GM19238 (cell line): ENCODE results near the gene CYP4A22.
"Not testable (repeated sequence)": the region's sequence is repeated elsewhere in the genome, so short reads cannot be mapped to it uniquely, and the experiment has no call there.

Experiments
- DNase-seq: peaks from one replicate; pipeline ENCODE4 v3.0.0; 2011; ENCODE audit warnings: low spot score; ENCODE audit not compliant: insufficient read length

Gene CYP4A22

DNA sequence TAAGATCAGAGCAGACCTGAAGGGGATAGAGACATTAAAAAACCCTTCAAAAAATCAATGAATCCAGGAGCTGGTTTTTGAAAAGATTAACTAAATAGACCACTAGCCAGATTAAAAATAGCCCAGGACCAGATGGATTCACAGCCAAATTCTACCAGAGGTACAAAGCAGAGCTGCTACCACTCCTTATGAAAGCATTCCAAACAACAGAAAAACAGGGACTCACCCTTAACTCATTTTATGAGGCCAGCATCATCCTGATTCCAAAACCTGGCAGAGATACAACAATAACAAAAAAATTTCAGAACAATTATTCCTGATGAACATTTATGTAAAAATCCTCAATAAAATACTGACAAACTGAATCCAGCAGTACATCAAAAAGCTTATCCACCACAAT, 19.2 kb downstream of the CYP4A22 start:
- DNase-seq: not testable (repeated sequence)

DNA sequence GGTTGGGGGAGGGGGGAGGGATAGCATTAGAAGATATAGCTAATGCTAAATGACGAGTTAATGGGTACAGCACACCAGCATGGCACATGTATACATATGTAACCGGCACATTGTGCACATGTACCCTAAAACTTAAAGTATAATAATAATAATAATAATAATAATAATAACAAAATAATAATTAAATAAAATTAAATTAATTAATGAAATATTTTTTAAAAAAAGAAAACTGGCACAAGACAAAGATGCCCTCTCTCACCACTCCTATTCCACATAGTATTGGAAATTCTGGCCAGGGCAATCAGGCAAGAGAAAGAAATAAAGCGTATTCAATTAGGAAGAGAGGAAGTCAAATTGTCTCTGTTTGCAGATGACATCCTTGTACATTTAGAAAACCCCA, 20.7 kb downstream of the CYP4A22 start:
- not testable (repeated sequence) for DNase-seq

DNA sequence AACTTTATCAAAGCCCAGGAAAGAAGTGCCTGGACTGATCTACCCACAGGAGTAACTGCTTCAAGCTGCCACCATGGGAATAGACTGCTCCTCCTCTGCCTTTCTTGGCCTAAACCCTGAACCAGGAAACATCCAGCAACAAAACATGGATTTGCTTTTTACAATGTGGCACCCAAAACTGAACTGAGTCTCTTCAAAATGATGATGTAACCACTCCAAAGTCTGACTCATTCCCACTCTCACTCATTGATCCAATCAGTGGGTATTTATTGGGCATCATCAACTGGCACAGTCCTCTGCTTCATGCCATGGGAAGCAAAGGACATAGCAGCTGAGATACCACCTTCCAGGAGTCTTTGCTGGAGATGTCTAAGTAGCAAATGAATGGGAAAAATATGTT, 23.5 kb downstream of the CYP4A22 start:
- DNase-seq: no peak

DNA sequence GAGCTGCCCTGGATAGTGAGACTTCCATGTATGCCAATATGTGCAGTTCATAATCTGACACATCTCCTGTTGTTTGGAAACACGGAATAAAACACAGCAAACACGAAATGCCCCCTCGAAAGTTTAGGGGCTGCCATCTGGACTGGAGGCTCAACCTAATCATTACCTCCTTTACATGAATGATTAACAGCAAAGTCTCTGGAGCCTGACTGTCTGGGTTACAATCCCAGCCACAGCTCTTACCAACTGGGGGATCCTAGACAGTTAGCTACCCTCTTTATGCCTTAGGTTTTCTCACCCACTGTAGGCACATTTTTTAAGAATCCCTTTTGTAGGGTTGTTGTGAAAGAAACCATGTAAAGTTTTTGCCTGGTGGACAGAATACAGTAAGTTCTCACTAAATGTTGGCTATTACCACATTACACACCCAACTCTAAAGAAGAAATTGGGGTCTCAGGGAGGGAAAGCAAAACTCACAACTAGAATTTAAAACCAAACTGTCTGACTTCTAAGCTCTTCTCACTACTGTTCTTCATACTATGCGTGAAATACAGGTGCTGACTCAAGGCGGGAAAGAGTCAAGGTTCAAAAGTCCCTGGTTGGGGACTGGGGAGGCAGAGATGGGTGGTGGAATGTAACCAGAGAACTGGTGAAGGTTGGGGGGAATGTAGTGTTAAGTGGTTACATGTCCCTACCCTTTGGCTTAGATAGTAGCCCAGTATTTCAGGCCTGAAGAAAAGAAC, 24.2 kb downstream of the CYP4A22 start:
- no peak for DNase-seq

DNA sequence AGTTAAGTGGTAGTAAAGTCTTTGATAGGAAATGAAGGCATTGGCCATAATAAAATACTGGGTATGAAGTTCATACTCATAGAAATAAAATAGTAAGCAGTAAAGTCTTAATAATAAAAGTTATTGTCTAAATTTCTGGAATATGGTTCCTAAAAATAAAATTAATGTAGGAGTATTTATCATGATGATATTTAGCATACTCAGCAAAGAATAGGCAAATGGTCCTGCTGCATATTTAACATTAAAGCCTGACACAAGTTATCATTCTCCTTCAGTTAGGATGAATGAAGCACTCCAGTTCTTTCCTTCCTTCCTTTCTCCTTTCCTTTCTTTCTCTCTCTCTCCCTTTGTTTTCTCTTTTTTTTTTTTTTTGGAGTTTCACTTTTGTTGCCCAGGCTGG, 27.3 kb downstream of the CYP4A22 start:
- no peak for DNase-seq

DNA sequence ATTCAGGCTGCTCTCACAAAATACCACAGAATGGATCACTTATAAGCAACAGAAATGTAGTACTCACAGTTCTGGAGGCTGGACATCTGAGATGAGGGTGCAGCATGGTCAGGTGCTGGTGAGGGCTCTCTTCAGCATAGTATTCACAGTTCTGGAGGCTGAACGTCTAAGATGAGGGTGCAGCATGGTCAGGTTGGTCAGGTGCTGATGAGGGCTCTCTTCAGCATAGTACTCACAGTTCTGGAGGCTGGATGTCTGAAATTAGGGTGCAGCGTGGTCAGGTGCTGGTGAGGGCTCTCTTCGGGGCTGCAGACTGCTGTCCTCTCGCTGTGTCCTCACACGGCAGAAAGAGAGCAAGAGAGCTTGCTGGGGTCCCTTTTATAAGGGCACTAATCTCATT, 35.5 kb downstream of the CYP4A22 start:
- no peak for DNase-seq

DNA sequence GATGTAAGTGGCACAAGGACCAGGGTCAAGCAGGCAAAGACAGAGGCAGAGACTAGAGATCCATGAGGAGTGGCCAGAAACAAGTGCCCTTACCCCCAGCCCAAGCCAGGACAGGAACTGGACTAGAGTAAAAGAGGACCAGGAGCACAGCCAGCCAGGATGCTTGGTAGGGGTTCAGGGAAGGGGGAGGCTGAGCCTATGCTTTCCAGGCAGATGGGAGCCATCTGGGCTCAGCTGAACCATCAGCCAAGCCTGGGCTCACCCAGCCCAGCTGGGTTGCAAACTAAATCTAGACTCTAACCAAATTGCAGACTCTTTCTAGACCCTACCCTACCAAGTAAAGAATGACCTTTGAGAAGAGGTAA, 37.4 kb downstream of the CYP4A22 start:
- no peak for DNase-seq

DNA sequence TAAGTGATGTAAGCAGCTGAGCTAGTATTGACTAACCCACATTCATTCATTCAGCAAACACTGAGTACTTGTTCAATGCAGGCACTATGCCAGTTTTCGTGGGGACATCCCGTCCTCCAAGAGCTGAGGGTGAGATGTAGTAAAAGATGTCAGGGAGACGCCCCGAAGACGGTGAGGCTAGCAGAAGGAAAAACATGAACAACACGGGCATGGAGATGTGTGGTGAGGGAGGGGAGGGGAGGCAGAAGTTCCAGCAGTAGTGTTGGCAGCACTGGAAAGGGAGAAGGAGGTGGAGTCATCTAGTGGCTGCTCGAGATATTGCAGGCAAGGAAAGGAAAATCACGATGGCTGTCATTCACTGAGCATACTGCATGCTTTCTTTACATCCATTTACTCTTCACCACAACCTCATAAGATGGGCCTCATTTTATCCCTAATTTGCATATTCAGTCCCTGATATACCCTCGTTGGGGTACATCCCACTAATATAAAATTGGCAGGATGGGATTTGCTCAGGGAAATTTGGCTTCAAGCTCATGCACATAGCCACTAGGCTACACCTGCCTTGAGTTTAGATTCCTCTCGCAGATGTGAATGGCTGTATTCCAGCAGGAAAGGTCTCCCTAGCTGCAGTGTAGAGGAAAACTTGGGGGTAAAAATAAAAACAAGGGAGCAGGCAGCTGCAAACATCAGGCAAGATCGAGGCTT, 38.1 kb downstream of the CYP4A22 start:
- DNase-seq: peak; percentile 53

DNA sequence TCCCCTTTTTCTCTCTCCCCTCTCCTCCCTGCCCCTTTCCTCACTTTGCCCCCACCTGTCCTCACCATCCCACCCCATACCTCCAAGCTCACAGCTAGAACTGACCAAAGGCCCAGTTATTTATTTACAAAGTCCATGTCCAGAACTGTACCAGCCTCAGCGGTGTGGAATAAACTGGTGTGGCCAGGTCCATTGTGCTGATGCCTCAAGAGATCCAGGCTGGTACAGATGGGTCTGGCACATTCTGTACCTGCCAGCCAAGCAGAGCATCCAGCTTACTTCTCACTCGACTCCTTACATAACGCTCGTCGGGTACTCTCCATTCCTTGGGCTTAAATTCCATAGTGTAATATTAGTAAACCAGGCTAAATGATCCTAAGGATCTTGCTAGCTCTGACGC, 40.8 kb downstream of the CYP4A22 start:
- DNase-seq: no peak

DNA sequence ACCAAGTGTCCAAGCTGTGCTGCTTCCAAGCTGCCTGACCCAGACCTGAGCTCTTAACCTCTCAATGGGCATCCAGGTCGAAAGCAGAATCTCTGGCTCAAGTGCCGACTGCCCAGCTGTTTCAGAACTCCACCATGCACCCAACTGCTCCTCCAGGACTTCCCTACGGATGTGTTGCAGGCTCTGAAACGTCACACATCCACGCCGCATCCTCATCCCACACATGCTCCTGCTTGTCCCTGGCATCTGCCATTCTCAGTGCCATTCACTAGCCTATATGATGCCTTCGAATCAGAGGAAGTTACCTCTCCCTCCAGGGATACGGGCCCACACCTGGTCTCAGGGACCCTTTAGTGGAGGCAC, 41.4 kb downstream of the CYP4A22 start:
- DNase-seq: no peak

DNA sequence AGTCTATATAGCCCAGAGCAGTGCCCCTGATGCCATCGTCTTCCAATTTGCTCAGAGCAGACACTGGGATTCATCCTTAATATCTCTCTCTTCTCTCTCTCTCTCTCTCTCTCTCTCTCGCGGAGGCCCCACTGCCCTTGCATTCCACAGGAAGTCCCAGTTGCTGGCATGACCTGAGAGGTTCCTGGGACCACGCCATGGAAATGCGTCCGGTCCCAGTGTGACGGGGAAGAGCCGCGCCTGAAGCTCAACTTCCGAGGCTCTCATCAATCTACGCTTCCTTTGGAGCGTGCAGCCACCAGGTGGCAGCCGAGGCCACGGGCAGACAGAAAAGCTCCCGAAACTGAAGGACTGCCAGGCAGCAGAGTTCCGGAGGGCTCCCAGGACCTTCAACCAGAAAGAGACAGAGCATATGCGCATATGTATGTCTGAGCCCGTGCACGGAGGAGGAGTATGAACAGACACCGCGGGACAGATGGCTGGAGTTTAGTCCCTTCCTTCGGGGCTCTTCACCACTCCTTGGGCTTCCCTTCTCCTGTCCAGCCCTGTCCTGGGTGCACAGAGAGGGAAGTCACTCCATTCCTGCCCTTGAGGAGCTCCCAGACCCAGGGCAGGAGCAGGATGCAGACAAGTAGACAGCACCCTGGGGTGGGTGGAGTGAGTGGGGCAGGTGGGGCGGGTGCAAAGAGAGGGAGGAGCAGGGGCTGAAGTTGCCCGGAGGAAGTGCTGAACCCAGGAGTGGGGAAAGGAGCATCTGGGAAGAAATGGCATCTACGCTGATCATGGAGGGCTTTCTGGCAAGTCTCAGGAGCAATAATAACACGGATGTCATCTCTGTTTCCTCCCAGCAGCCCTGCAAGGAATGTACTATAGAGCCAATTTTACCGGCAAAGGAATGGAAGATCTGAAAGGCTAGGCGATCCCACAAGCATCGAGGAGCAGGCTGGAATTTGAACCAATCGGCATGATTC, 42.1 kb downstream of the CYP4A22 start:
- peak; percentile 83 for DNase-seq

DNA sequence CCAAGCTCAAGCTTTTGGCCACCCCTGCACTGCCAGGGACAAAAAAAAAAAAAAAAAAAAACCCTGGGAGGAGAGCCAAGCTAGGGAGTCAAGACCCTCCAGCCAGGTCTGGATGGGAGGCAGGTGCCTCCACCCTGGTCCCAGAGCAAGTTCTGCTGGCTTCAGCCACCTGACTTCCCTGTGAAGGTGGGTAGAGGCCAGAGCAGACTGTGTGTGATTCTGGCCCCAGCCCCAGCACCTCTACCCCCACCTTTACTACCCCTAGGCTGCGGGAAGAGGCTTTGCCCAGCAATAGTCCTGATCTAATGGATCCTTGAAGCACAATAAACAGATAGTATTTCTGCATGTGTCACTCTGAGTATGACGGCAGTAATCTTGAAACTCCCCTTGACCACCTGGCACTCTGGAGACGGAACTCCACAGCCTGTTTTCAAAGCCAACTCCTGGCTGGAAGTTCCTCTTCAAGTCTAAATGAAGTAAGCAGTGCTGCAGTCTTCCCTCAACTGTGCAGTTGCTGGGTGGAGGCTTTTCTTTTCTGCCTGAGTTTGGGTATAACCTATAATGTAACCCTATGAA, 42.8 kb downstream of the CYP4A22 start:
- no peak for DNase-seq

DNA sequence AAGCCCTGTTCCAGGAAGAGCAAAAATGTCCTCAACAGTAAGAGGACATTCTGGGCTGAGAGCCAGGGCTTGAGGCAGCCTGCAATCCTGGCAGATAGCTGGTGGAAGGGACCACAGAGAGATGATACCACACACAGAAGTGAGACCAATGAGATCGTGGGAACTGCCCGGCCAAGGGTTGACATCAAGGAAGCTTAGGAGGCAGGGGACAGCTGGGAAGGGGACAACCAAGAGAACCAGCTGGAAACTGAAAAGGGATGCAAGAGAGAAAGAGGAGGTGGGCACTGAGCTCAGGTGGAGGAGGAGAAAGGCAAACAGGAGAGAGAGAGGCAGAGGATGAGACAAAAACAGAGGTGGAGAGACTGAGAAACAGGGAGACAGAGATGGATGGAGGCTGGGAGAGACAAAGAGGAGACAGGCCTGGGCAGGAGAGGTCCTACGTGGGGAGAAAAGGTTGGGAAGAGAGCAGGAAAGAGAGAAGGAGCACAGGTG, 43.4 kb downstream of the CYP4A22 start:
- no peak for DNase-seq

DNA sequence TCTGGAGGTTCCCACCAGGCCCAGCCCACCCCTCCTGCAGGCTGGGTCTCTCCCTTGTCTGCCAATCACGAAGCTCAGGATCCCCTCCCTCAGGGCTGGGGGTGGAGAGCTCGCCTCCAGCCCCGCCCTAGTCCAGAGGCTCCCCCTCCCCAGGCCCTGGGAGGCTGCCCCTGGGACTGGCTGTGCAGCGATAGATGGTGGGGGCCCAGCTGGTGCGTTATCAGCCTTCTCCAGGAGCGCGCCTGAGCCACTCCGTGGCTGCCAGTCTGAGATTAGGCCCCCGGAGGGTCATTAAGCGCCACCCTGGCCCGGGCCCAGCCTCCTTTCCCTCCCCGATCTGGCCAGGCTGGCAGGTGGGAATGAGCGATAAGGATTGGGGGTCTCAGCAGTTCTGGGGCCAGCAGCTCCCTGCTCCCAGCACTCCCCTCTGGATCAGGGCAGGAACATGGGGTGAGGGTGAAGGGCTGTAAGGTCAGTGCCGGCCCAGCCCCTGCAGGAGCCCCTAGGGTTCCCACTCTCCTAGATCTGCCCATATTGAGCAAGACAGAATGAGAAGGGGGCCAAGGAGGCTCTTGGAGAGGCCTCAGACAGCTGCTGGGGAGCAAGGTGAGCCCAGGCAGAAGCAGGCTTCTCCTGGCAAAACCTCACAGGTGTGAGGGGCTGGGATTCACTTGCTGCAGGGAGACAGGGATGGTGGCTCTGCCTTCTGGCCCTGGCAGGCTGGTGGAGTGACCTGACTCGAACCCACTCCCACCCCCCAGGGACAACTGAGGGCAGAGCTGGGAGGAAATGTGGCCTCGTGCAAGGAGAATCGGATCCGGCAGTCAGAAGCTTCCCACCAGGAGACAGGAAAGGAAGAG, 44.1 kb downstream of the CYP4A22 start:
- DNase-seq: no peak

DNA sequence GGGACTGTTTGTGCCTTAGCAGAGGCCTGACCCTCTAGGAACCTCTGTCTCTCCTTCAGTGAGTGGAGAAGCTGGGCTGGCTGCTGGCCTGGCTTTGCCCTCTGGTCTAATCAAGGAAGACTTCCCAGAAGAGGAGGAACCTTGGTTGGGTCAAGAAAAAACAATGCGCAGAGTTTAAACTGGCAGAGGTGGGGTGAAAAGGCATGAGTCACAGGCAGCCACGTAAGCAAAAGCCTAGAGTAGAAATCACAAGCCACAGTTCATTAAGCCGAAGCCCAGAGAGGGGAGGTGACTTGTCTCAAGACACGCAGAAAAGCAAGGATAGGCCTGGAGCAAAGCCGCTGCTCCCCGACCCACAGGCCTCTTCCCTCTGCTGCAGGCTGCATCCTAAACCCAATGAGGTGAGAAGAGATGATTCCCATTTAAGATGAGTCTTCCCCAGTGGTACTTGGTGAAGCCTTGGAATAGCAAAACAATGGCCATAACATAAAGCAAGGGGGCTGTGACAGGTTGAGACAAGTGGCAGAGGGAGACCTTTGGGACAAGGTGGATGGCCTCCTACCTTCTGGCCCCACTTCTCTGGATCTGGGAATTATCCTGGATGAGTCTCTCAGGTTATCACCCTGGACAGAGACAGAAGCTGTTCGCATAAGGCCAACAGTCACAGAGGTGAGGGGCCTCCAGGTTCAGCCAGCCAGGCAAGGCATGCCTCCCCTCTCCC, 44.9 kb downstream of the CYP4A22 start:
- no peak for DNase-seq

DNA sequence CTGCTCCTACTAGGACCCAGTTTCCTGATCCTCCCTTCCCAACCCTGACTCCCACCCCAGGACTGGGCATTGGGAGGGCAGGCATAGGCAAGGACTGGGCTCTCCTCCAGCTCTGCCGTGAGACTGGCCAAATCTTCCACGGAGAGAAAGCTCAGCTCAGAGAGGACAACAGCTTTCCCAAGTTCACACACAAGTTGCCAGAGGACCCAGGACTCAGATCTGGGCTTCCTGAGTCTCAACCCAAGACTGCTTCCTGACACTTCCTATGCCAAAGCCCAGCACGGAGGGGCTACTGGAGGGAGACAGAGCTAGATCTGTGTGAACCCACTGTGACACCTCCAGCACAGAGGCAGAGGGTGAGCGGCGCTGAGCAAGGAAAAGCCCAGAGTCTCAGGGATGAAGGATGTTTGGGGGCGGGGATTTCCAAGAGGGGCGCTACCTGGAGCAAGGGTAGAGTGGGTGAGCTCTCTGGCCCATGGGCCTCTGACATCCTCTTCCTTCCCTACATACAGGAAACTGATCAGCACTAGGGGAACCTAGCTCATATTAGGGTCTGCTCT, 45.5 kb downstream of the CYP4A22 start:
- DNase-seq: no peak

DNA sequence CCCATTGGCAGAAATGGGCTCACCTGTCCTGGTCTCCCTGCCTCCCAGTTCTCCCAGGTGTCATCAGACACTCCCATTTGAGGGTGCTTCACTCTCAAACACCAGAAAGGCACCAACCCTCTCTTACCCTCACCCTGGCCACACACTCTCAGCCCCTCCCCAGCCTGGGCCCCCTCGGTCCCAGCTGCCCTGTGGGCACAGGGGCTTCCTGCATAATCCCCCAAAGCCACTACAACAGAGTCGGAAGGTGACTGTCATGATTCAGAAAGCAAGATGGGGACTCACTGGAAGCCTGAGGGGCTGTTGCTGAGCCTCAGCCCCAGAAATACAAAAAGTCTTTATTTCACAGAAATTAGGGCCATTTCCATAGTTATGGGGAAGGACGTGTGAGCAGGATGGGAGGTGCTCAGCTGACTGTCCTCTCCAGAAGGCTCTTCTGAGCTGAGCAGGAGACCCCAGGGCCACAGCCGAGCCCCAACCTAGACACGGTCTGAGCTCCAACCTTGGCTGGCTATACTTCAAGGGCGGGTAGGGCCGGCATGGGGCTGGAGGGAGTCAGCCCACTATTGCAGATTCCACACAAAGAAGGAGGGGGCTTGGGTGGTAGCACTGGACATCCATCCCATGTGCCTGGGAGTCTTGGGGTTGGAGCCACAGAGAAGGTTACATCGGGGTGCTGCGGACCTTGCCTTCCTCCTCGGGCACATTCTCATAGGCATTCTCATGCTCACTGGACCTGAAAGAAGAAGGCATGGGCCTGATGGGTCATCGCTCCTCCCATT, 46.3 kb downstream of the CYP4A22 start:
- DNase-seq: no peak

DNA sequence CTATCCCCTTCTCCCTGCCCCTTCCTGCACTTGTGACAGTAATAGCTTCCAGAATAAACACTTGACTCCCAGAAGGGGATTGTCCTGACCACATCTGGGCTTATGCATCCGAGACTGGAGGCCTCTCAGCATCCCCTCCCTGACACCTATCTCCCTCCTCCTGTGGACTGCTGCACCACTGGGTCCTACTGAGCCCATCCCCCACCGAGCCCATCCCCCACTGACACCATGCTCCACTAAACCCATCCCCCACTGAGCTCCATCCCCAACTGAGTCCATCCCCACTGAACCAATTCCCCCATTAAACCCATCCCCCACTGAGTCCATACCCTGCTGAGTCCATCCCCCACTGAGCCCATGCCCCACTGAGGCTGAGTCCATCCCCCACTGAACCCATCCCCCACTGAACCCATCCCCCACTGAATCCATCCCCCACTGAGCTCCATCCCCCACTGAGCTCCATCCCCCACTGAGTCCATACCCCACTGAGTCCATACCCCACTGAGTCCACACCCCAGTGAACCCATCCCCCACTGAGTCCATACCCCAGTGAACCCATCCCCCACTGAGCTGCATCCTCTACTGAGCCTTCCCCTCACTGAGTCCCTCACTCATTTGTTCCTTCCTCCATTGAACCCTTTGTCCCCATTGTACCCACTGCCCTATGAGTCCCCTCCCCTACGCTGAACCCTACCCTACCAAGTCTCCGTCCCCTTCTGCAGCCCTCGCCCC, 47.0 kb downstream of the CYP4A22 start:
- DNase-seq: no peak
